NCI-H69 (cell line): ENCODE results near the gene MVP.
"Not testable (repeated sequence)": the region's sequence is repeated elsewhere in the genome, so short reads cannot be mapped to it uniquely, and the experiment has no call there.

ENCODE experiments used
- DNase-seq: peaks from one replicate; lab custom pipeline; 2025; lab: John Stamatoyannopoulos, UW

Gene MVP

GRCh38 chr16:29875206-29875605 is 54.9 kb downstream of the MVP start:
- DNase-seq: no peak

GRCh38 chr16:29876217-29876593 is 55.9 kb downstream of the MVP start:
- no peak for DNase-seq

GRCh38 chr16:29876594-29877249 is 56.5 kb downstream of the MVP start:
- DNase-seq: no peak

GRCh38 chr16:29877266-29877961 is 57.2 kb downstream of the MVP start:
- peak; percentile 51 for DNase-seq

GRCh38 chr16:29878172-29878571 is 57.9 kb downstream of the MVP start:
- no peak for DNase-seq

- no peak for DNase-seq
Observed at GRCh38 chr16:29881050-29881449, 60.8 kb downstream of the MVP start.

GRCh38 chr16:29883987-29884386 is 63.7 kb downstream of the MVP start:
- no peak for DNase-seq

- not testable (repeated sequence) for DNase-seq
Observed at GRCh38 chr16:29889372-29889771, 69.1 kb downstream of the MVP start.

GRCh38 chr16:29891525-29892457 is 71.5 kb downstream of the MVP start:
- no peak for DNase-seq

GRCh38 chr16:29892458-29892813 is 72.2 kb downstream of the MVP start:
- no peak for DNase-seq

- no peak for DNase-seq
Observed at GRCh38 chr16:29893553-29893952, 73.3 kb downstream of the MVP start.

- no peak for DNase-seq
Observed at GRCh38 chr16:29894352-29894751, 74.1 kb downstream of the MVP start.

- DNase-seq: no peak
Observed at GRCh38 chr16:29896841-29897240, 76.6 kb downstream of the MVP start.

- no peak for DNase-seq
Observed at GRCh38 chr16:29897333-29897732, 77.1 kb downstream of the MVP start.
